ENCODE measurements around the gene RPS27A. TPM values are rescaled to one million over a fixed set of nuclear protein-coding genes. Genes with fewer than 3 reads are reported as not detected.

The RPS27A gene
- total and polyA plus RNA-seq, 10 of the 15 experiments (the other 5 are each of a cell fraction or from before 2014, with no cell fraction given), result 1,460 to 4,705 (median 1,996) TPM

DNA sequence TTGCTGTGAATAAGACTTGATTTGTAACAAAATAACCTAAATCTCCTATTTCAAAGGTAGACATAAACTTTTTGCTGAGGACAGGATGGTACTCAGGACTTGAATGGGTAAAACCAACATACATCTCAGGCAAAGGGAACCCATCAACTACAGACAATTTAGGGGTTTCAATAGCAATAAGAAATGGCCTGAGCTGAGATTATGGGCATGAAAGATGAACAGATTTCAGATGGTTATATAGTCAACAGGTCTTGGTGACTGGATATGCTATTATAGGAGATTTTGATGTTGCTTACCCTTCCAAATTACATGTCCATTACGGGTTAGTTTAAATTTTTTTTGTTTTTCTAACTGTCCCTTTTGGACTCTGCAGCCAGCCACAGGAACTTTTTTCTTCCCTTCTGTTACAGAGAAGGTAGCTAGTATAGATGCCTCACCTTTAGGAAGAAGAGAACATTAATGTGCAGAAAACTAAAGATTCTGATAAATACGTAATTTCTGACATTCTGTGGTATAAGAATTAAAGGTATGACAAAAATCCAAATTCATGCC is 4.6 kb downstream of the RPS27A start (continued):
- TF ChIP-seq, protein P1, sequence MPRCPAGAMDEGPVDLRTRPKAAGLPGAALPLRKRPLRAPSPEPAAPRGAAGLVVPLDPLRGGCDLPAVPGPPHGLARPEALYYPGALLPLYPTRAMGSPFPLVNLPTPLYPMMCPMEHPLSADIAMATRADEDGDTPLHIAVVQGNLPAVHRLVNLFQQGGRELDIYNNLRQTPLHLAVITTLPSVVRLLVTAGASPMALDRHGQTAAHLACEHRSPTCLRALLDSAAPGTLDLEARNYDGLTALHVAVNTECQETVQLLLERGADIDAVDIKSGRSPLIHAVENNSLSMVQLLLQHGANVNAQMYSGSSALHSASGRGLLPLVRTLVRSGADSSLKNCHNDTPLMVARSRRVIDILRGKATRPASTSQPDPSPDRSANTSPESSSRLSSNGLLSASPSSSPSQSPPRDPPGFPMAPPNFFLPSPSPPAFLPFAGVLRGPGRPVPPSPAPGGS (IDR thresholded peaks at IDR 0.05; ENCODE audit: borderline replicate concordance, insufficient read depth, low read depth, low read length, poor library complexity, severe bottlenecking), result peak; percentile 50
- no peak for TF ChIP-seq ZZZ3 (IDR thresholded peaks at IDR 0.05; ENCODE audit: control insufficient read depth, insufficient read length, low read depth)
- TF ChIP-seq, protein P2, sequence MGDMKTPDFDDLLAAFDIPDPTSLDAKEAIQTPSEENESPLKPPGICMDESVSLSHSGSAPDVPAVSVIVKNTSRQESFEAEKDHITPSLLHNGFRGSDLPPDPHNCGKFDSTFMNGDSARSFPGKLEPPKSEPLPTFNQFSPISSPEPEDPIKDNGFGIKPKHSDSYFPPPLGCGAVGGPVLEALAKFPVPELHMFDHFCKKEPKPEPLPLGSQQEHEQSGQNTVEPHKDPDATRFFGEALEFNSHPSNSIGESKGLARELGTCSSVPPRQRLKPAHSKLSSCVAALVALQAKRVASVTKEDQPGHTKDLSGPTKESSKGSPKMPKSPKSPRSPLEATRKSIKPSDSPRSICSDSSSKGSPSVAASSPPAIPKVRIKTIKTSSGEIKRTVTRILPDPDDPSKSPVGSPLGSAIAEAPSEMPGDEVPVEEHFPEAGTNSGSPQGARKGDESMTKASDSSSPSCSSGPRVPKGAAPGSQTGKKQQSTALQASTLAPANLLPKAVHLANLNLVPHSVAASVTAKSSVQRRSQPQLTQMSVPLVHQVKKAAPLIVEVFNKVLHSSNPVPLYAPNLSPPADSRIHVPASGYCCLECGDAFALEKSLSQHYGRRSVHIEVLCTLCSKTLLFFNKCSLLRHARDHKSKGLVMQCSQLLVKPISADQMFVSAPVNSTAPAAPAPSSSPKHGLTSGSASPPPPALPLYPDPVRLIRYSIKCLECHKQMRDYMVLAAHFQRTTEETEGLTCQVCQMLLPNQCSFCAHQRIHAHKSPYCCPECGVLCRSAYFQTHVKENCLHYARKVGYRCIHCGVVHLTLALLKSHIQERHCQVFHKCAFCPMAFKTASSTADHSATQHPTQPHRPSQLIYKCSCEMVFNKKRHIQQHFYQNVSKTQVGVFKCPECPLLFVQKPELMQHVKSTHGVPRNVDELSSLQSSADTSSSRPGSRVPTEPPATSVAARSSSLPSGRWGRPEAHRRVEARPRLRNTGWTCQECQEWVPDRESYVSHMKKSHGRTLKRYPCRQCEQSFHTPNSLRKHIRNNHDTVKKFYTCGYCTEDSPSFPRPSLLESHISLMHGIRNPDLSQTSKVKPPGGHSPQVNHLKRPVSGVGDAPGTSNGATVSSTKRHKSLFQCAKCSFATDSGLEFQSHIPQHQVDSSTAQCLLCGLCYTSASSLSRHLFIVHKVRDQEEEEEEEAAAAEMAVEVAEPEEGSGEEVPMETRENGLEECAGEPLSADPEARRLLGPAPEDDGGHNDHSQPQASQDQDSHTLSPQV (IDR thresholded peaks at IDR 0.05), result no peak
- TF ChIP-seq WRNIP1 (IDR thresholded peaks at IDR 0.05; ENCODE audit: borderline replicate concordance, low read depth, low read length), result no peak
- TF ChIP-seq, protein P3, sequence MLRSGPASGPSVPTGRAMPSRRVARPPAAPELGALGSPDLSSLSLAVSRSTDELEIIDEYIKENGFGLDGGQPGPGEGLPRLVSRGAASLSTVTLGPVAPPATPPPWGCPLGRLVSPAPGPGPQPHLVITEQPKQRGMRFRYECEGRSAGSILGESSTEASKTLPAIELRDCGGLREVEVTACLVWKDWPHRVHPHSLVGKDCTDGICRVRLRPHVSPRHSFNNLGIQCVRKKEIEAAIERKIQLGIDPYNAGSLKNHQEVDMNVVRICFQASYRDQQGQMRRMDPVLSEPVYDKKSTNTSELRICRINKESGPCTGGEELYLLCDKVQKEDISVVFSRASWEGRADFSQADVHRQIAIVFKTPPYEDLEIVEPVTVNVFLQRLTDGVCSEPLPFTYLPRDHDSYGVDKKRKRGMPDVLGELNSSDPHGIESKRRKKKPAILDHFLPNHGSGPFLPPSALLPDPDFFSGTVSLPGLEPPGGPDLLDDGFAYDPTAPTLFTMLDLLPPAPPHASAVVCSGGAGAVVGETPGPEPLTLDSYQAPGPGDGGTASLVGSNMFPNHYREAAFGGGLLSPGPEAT (IDR thresholded peaks at IDR 0.05; ENCODE audit: low read depth), result no peak
- TF ChIP-seq TAF1 (IDR thresholded peaks at IDR 0.05; ENCODE audit: borderline replicate concordance, low read depth, low read length), result no peak
- no peak for TF ChIP-seq FOXM1 (IDR thresholded peaks at IDR 0.05; ENCODE audit: low read depth, low read length)
- TF ChIP-seq STAT3 (IDR thresholded peaks at IDR 0.05; ENCODE audit: low read depth, low read length), result no peak
- TF ChIP-seq, protein P4, sequence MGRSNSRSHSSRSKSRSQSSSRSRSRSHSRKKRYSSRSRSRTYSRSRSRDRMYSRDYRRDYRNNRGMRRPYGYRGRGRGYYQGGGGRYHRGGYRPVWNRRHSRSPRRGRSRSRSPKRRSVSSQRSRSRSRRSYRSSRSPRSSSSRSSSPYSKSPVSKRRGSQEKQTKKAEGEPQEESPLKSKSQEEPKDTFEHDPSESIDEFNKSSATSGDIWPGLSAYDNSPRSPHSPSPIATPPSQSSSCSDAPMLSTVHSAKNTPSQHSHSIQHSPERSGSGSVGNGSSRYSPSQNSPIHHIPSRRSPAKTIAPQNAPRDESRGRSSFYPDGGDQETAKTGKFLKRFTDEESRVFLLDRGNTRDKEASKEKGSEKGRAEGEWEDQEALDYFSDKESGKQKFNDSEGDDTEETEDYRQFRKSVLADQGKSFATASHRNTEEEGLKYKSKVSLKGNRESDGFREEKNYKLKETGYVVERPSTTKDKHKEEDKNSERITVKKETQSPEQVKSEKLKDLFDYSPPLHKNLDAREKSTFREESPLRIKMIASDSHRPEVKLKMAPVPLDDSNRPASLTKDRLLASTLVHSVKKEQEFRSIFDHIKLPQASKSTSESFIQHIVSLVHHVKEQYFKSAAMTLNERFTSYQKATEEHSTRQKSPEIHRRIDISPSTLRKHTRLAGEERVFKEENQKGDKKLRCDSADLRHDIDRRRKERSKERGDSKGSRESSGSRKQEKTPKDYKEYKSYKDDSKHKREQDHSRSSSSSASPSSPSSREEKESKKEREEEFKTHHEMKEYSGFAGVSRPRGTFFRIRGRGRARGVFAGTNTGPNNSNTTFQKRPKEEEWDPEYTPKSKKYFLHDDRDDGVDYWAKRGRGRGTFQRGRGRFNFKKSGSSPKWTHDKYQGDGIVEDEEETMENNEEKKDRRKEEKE (IDR thresholded peaks at IDR 0.05), result no peak
- no peak for TF ChIP-seq TARDBP (IDR thresholded peaks at IDR 0.05; ENCODE audit: borderline replicate concordance)
- no peak for TF ChIP-seq NBN (IDR thresholded peaks at IDR 0.05)
- TF ChIP-seq POLR2A (IDR thresholded peaks at IDR 0.05; ENCODE audit: low read depth, low read length), result 0 out of 2 replicates have a peak, but pooled peaks have one; percentile 15
- TF ChIP-seq POLR2AphosphoS2 (IDR thresholded peaks at IDR 0.05; ENCODE audit: low read depth, low read length), result peak; percentile 54; the same call in 1 of the 2 replicates
- TF ChIP-seq DPF2 (IDR thresholded peaks at IDR 0.05), result no peak
- TF ChIP-seq HCFC1 (IDR thresholded peaks at IDR 0.05; ENCODE audit: low read length), result no peak

Data from GM12878 (cell line).